SIG-M5 treated with dmso at 0.1 percent for 504 hours (cell line): ENCODE measurements around the gene NOL6.
A peak's percentile ranks its signal among the peaks of the same experiment; 100 is the strongest.
"Not testable (repeated sequence)": the region's sequence is repeated elsewhere in the genome, so short reads cannot be mapped to it uniquely, and the experiment has no call there.

ENCODE experiments used
- DNase-seq: peaks from one replicate; lab custom pipeline; 2025; ENCODE audit not compliant: unreplicated experiment; lab: John Stamatoyannopoulos, UW

Gene NOL6

DNA sequence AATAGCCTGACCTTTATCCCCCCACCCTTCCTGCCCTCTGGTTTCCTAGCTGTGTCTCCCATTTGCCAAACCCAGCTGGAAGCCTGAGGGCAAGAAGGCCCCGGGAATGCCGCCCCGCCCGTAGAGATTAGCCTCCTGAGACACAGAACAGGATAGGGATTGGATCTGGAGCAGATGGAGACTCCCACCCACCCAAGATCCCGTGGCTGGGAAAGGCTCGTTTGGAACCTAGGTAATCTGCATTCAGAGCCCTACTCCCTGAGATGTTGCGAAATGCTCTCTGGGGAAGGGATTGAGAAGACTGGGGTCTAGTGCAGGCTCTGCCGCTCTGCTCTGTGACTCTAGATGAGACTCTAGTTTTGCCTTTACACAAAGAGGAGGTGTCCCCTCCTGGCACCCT lies 37.3 kb downstream of the NOL6 start:
- no peak for DNase-seq

DNA sequence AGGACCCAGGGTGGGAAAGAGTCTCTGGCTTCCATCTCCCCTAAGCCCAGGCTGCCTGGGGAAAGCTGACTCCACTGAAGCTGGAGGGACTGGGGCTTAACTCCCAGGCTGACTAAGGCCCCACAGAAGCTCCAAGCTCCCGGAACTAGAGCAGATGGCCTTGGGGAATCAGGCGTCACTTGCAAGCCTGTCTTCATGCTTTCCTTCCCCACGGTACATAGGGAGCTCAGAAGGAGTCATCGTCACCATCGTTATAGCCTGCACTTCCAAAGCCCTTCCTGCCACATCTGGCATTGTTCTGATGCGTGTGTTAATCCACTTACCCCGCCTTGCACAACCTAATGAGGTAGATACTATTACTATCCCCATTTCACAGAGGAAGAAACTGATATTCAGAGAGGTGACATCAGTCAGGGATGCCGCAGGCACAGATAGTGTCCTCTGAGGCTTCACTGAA lies 37.9 kb downstream of the NOL6 start:
- no peak for DNase-seq

DNA sequence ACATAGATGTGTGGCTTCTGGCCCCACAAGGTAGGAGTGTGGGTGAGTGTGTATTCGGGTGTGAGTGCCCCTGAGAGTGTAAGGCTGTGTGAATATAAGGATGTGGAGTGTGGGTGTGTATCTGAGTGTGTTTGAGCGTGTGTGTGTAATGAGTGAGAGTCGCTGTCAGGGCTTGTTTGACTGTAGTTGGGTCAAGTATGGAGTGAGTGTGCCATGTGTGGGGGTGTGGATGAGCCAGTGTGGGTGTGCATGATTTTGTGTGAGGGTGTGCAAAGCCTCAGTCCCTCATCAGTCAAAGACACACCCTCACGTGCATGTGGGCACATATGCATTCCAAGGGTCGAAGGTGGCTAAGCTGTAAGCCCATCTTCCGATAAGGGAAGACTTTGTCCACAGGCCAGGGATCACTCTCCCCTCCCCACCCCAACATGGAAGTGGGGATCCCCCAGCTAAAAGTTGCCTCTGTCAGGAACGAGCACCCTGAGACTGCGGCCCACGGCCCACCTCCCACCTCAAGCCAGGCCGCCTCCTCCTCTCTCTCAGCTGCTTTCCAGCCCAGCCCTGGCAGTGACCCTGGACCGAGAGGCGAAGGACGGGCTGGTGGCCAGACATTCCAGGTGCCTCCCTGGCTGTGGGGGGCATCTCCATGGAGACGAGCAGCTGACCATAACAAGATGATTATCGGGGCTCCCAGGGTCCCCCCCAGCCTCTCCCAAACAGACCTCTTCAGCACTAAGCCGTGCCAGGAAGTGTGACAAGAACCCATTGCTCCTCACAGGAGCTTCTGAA lies 39.2 kb downstream of the NOL6 start:
- DNase-seq: no peak

DNA sequence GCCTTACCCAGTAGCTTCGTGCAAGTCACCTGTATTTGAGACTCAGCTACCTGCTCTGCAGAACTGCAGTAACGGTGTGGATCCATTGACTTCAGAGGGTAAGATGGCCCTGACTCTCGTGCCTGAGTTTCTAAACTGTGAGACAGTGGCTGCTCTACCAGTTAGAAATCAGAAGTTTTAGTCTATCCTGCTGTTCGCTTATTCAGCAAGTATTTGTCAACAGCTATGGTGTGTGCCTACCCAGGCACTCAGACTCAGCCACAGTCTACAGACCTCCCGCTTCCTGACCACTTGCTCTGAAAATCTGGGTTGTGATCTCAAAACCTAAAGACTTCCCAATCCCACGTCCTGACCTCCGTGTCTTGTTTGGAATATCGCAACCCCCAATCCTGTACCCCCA lies 39.9 kb downstream of the NOL6 start:
- DNase-seq: no peak

DNA sequence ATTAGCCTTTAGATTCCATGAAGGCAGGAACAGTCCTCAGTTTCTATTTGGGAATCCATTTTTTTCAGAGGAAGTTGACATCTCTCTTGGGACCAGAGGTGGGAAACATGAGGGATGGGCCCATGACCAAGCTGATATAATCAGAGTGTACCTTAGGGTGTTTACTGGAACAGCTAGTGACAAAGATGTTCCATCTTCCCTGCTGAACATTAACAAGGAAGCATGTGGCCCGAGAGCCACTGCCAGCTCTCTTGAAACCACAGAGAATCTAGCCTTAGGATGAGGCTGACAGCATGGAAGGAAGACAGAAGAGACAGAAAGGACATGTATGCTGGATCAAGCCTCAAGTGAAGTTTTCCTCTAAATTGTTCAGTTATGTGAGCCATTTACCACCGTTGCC lies 42.3 kb downstream of the NOL6 start:
- no peak for DNase-seq

DNA sequence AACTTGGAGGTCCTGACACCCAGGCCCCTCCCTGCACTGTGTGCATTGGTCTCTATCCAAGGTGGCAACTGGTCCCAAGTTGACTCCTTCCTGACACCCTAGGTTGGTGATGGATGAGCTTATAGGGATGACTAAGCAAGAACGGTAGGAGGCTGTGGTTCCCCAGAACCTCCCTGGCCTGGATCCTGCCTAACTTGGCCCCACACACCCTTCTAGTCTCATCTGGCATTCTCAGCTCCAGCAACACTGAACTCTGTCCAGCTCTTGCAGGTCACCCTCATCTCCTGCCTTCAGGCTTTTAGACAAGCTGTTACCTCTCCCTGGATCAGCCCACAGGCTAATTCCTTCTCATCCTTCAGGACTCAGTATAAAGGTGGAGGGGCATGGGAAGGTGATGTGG lies 42.8 kb downstream of the NOL6 start:
- no peak for DNase-seq

DNA sequence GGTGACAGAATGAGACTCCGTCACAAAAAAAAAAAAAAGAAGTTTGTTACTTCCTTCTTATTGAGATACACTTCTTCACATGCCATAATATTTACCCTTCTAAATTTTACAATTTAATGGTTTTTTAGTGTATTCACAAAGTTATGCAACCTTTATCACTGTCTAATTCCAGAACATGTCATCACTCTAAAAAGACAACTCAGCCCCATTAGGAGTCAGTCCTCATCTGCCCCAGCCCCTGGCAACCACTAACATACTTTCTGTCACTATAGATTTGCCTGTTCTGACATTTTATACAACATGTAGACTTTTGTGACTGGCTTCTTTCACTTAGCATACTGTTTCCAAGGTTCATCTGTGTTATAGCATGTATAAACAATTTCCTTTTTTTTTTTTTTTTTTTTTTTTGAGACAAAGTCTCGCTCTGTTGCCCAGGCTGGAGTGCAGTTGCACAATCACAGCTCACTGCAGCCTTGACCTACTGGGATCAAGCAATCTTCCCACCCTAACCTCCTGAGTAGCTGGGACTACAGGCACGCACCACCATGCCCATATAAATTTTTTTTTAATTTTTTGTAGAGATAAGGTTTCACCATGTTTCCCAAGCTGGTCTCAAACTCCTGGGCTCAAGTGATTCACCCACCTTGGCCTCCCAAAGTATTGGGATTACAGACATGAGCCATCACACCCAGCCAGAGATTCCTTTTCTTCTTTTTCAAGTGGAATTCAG lies 44.3 kb downstream of the NOL6 start:
- no peak for DNase-seq

DNA sequence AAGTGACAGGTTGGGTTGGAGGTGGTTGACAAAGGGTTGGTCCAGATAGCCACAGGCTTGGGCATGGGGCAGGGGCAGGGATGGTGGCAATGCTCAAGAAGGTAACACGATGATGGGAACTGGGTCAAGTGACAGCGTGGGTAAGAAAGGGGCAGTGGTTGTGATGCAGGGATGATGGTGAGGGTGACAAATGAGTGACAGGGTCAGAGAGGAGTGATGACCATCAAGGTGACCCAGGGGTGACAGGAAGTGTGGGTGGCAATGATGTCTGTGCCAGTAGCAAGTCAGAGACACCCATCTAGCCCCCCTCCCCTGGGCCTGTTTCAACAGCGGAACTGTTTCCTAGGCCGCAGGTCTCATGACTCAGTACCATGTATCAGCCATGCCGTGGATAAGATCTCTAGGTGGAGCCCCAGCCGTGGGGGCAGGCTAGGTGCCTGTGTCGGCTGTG lies 46.9 kb downstream of the NOL6 start:
- DNase-seq: no peak

DNA sequence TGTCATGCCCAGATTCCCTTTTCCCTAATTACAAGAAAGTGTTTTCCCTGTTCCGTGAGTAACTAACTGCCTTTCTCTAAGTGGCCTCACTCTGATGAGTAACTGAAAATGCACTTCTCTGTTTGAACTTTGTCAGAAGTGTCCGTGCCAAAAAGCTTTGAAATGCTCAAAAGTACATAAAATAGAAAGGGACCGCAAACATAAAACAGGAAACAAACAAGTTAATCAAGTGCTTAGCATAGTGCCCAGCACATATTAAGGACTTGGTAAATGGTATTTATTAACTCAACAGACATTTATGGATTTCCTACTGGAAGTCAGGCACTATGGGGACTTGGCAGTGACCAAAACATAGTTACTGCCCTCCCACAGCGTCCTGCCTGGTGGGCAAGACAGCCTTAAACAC lies 48.6 kb downstream of the NOL6 start:
- no peak for DNase-seq

DNA sequence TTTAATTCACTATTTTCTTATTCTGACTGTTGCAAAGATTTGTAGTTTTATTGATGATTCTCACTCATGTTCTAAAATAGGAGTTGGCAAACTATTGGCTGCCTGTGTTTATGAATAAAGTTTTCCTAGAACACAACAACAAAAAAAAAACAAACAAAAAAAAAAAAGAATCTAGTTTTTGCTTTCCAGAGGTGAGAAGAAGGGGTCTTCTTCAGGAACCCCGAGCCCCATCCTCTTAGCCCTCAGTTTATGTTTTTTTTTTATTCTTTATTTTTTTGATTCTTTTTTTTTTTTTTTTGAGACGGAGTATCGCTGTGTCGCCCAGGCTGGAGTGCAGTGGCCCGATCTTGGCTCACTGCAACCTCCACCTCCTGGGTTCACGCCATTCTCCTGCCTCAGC lies 49.2 kb downstream of the NOL6 start:
- DNase-seq: not testable (repeated sequence)

DNA sequence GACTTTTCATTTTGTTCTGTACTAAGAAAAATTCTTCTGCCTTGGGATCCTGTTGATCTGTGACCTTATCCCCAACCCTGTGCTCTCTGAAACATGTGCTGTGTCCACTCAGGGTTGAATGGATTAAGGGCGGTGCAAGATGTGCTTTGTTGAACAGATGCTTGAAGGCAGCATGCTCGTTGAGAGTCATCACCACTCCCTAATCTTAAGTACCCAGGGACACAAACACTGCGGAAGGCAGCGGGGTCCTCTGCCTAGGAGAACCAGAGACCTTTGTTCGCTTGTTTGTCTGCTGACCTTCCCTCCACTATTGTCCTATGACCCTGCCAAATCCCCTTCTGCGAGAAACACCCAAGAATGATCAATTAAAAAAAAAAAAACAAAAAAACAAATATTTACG lies 49.7 kb downstream of the NOL6 start:
- not testable (repeated sequence) for DNase-seq

DNA sequence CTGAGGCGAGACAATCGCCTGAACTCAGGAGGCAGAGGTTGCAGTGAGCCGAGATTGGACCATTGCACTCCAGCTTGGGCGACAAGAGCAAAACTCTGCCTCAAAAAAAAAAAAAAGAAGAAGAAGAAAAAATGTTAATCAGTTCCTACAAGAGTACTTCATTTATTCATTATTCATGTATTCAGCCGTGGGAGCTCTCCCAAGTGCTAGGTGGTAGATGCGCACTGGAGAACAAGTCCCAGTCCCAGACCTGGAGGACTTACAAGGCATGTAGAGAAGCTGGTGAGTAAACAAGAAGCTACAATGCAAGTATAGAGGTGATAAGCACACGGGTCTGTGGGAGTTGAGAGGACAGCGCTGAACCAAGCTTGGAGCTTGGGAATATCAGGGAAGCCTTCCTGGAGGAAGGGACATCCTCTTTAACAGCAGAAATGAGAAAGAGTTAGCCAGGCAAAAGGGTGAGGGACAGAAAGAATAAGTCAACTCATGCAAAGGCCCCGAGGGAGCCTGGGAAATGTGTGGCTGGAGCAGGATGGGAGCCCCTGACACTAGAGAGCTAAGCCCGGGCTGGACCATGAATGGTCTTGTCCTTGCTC lies 53.9 kb downstream of the NOL6 start:
- no peak for DNase-seq

DNA sequence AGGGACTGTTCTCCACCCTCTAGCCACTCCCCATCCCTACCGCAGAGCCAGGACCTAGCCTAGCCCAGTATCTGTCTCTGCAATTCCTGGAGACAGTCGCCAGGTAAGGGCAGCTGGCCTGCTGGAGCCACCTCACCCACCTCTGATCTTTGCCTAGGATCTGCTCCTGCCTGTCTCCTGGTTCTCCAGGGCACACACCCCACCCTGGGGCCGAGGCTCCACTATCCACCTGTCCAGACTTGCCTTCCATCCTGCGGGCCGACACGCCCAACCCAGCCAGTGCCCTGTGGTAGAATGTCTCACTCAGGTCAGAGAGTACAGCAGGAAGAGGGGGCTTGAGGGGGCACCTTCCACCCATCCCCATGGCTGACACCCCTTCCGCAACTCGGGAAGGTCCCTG lies 55.6 kb downstream of the NOL6 start:
- DNase-seq: no peak

DNA sequence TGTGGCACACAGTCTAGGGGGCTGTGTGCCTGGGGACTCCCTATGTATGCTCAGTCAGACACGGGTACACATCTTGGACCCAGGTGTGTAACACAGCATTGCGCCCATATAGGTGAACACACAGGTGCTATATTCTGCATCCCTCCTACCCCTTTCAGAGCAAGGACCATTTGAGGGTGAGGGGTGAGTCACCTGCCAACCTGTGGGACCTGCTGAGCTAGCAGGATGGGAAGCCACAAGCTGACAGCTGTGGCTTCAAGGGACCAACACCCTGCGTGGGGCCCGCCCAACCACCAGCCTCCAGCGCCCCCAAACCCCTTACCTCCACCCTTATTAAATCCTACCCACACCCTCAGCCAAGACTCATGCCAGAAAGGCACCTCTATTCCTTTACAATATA lies 56.7 kb downstream of the NOL6 start:
- DNase-seq: no peak

DNA sequence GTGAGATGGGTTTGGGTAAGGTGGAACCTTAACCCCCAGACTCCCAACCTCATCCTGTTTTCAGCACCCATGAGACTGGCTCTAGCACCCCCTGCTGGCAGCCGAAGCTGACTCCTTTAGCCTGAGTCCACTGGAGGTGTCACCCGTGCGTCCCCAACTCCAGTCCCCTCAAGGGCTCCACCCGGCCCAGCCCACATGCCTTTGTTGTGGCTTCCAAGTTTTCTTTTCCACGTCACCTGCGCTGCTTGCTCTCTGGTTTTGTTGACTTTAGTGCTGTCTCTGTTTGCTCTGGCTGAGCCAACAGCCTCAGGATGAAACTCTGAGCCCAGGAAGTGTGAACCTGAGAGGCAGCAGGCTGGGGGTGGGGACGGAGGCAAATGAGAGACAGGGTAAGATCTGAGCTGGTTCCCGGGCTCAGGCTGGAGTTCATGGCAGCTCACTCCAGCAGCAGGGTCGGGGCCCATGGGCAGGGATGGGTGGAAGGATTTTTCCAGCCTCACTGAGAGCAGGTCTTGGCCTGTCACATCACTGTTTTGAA lies 58.2 kb downstream of the NOL6 start:
- peak; percentile 73 for DNase-seq

DNA sequence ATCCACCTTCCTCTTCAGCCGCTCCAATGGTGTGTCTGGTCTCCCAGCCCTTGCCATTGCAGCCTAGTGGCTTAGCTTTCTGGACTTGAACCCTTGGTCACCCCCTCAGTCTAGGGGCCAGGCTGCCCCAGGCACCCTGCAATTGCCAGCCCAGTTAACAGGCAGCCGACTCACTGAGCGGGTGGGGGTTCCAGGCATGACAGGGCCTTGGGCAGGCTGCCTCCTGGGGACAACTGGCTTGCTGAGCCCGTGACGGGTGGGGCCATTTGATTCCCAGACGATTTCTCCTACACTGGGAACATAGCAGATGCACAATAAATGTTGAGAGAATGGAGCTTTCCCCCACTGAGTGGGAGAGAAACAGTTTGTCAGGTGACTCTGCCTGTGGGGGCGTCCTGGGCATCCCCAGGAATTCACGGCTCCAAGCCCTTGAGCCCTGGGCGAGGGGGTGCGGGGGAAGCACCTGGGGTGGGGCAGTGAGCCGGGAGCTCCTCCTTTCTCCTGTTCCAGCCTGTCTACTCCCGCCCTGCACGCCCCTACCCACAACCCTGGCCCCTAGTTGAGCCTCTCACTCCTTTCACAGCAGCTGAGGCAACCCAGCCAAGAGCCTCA lies 58.7 kb downstream of the NOL6 start:
- no peak for DNase-seq

DNA sequence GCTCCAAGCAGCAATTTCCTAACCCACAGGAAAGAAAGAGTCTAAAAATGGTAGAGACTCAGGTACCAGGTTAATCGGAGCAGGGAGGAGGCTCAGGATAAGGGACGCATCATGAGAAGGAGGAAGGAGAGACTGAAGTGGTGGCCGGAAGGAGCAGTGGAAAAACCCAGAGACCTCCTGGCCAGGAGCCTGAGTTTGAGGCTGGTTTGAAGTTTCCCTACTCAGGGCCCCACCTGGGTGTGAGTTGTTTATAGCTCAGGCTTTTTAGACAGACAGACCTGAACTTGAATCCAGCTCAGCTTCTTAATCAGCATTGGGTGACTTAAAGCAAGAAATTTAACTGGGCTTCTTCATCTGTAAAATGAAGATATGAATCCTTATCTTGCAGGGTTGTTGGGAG lies 59.5 kb downstream of the NOL6 start:
- no peak for DNase-seq
